ENCODE data around the gene JAKMIP2. TPM values are rescaled to one million over a fixed set of nuclear protein-coding genes. Genes with fewer than 3 reads are reported as not detected.

Gene JAKMIP2
- total and polyA plus RNA-seq, 9 donors: 0.10 to 7.0 (median 0.24) TPM

- WGBS, 3 donors: 2 to 6% (median 5%) methylated on average over 8 of the region's 8 CpGs
- no peaks in the 10 kb centered on the region for H3K27me3 ChIP-seq
- peak; percentile 40 to 68 (median 59) for TF ChIP-seq CTCF (IDR thresholded peaks at IDR 0.05)
- no peak for TF ChIP-seq EP300 (IDR thresholded peaks at IDR 0.05)
- no peak for TF ChIP-seq POLR2A (IDR thresholded peaks at IDR 0.05)
- H3K36me3 ChIP-seq: no peaks in the 10 kb centered on the region
- peak overlapping the region in 1 of 2 donors; percentile 63 for H3K27ac ChIP-seq
- H3K4me1 ChIP-seq (ENCODE audit: insufficient read depth): peaks cover 1% of the 10 kb centered on the region
- H3K9me3 ChIP-seq: no peaks in the 10 kb centered on the region
- H3K4me3 ChIP-seq: peak overlapping the region; percentile 16
- peak in 1 of 5 donors; percentile 19 for DNase-seq
- intact Hi-C loops (cut with DNase I): loop anchor here in 3 of 4 donors (5.0 kb wide), 2 partner anchors 346 to 356 kb away; no protein-coding TSS in a partner anchor
Observed at GRCh38 chr5:147578228-147579024, 204.1 kb downstream of the JAKMIP2 start.

GRCh38 chr5:147576646-147577535, 205.6 kb downstream of the JAKMIP2 start:
- intact Hi-C loops (cut with DNase I): loop anchor here in 3 of 4 donors (5.0 kb wide), 2 partner anchors 345 to 355 kb away; no protein-coding TSS in a partner anchor
- DNase-seq: peak; percentile 46 to 85 (median 79)
- Histone ChIP-seq H3K27me3 (no peaks in the 10 kb centered on the region), H3K4me1 (ENCODE audit: insufficient read depth) (peaks cover 1% of the 10 kb centered on the region), H3K4me3 (no peak overlapping the region), H3K9me3 (no peaks in the 10 kb centered on the region), H3K36me3 (no peaks in the 10 kb centered on the region), H3K27ac (peak overlapping the region in 1 of 2 donors; percentile 63)
- TF ChIP-seq CTCF (IDR thresholded peaks at IDR 0.05) (peak; percentile 61 to 74 (median 68)), POLR2A (IDR thresholded peaks at IDR 0.05) (no peak)
- WGBS, 3 donors: 35 to 41% (median 36%) methylated on average over 15 of the region's 15 CpGs

- intact Hi-C loops (cut with DNase I): loop anchor here in 3 of 4 donors (5.0 kb wide), 2 partner anchors 343 to 353 kb away; no protein-coding TSS in a partner anchor
- WGBS, 3 donors: 95 to 100% (median 96%) methylated on average over 4 of the region's 4 CpGs
Observed at GRCh38 chr5:147575598-147575997, 206.9 kb downstream of the JAKMIP2 start.

More at GRCh38 chr5:147575598-147575997, 206.9 kb downstream of the JAKMIP2 start:
- peaks cover 1% of the 10 kb centered on the region for H3K4me1 ChIP-seq (ENCODE audit: insufficient read depth)
- no peaks in the 10 kb centered on the region for H3K36me3 ChIP-seq
- TF ChIP-seq EP300 (IDR thresholded peaks at IDR 0.05) (no peak), POLR2A (IDR thresholded peaks at IDR 0.05) (no peak), CTCF (IDR thresholded peaks at IDR 0.05) (no peak)
- no peak for DNase-seq
- no peaks in the 10 kb centered on the region for H3K9me3 ChIP-seq
- no peaks in the 10 kb centered on the region for H3K27me3 ChIP-seq
- no peak overlapping the region for H3K4me3 ChIP-seq
- H3K27ac ChIP-seq: no peak overlapping the region

Data from ovary (tissue), 9 donors.